Pancreas (tissue), 10 donors: ENCODE measurements around the gene USPL1. TPM values are rescaled to one million over a fixed set of nuclear protein-coding genes. Genes with fewer than 3 reads are reported as not detected.

Experiments
- ATAC-seq, 4 donors: fragments of 200-7000 bp; cut with Tn5 transposase; one replicate each; pipeline versions ENCODE4 v1.8.0 to v1.9.1; 2020; ENCODE audit warnings: mild to moderate bottlenecking in 4 of 4, moderate library complexity in 4 of 4
- DNase-seq, 6 donors: peaks; one replicate each; pipeline ENCODE4 v3.0.0-alpha.2; 2020
- FAIRE-seq: peaks from 2 replicates; lab custom pipeline; 2012; peaks lifted over from hg19 to GRCh38; lab: Jason Lieb, UNC
- H3K27ac ChIP-seq, 4 donors: fragments of 200-600 bp; sonication (generic); 1 replicate in 3 of 4; 2 replicates in 1 of 4; pipeline versions ENCODE4 v1.5.0 to v1.8.0; 2020
- H3K27me3 ChIP-seq, 4 donors: fragments of 200-600 bp; one replicate each; pipeline ENCODE4 v1.8.0; 2021
- H3K36me3 ChIP-seq, 3 donors: fragments of 200-600 bp; sonication (generic) in 1 of 3; one replicate each; pipeline versions ENCODE4 v1.5.0 to v1.8.0; 2020 to 2021
- H3K4me1 ChIP-seq, 3 donors: fragments of 200-600 bp; one replicate each; pipeline ENCODE4 v1.8.0; 2021
- H3K4me3 ChIP-seq, 4 donors: fragments of 200-600 bp; sonication (generic) in 2 of 4; one replicate each; pipeline versions ENCODE4 v1.5.0 to v1.8.0; 2020 to 2021
- H3K9me3 ChIP-seq, 4 donors: fragments of 200-600 bp; one replicate each; pipeline ENCODE4 v1.8.0; 2021
- WGBS, 2 donors: extraction: QIAGEN DNeasy Blood & Tissue Kit; methylation state at CpG; one replicate each; pipeline ENCODE4 v1.1.7; 2013; 5-methylcytosine and 5-hydroxymethylcytosine counted together
- intact Hi-C, 3 donors: fragments of 100-400 bp; cut with DNase I; formaldehyde crosslinking; loops; one replicate each; pipeline versions ENCODE4 v1.11.1 to v1.14.2; 2022
- polyA plus RNA-seq, 2 donors: library from polyadenylated mRNA; stranded (reverse); fragments of 200-250 nt; gene quantifications; one replicate each; pipeline ENCODE4 v1.2.3, GENCODE V29; 2013
- total RNA-seq, 6 donors: library from RNA; stranded (reverse); fragmentation: NEBNext Ultra II Directional in 4 of 6; extraction: Animal tissue kit (Norgen Biotek cat#: 25700) in 4 of 6; gene quantifications; one replicate each; pipeline versions ENCODE4 v1.2.1 to v1.2.4, GENCODE V29; 2021 to 2023
- TF ChIP-seq, protein P1 (sequence below), 4 donors: fragments of 200-600 bp; sonication (generic) in 3 of 4; IDR thresholded peaks; one replicate each; pipeline versions ENCODE4 v1.5.0 to v1.8.0; 2021; ENCODE audit warnings: antibody characterized with exemption in 4 of 4
- donor health status: healthy with polysubstance abuse.
- donor health status: DM: no; HTN: no; CAD: no; lungs with moderate emphysema.
- donor health status: DM: no; HTN: no; CAD: no.
- donor health status: control.
- donor health status: control.
- donor health status: Bipolar disorder and iron deficiency.
- donor health status: DM: yes; HTN: yes; CAD: no.
- donor health status: DM: no; HTN: no; CAD: no.
- donor health status: DM: no; HTN: no; CAD: no.
- donor health status: DM: yes; HTN: yes; CAD: no.

Gene USPL1
- total and polyA plus RNA-seq, 8 donors = 3.5 to 13.1 (median 7.8) TPM

DNA sequence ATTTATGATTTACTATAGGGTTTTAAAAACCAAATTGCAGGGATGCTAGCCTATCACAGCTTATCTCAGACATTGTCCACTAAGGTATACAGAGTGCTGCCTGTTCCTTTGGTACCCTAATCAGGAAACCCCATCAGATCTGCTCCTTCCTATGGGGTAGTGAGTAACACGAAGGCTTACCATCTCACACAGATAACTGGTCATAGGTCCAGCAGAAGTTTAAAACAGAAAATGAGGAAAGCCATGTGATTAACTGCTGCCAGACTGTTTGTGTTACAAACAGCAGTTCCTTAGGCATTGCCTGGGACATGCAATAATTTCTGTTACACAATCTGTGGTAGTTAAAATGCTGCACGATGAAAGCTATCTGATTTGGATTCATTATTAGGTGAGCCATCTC is 64.1 kb downstream of the USPL1 start:
- 41 to 57% methylated on average over 2 of the region's 2 CpGs for WGBS, 2 donors
- H3K27ac ChIP-seq = no peak overlapping the region

DNA sequence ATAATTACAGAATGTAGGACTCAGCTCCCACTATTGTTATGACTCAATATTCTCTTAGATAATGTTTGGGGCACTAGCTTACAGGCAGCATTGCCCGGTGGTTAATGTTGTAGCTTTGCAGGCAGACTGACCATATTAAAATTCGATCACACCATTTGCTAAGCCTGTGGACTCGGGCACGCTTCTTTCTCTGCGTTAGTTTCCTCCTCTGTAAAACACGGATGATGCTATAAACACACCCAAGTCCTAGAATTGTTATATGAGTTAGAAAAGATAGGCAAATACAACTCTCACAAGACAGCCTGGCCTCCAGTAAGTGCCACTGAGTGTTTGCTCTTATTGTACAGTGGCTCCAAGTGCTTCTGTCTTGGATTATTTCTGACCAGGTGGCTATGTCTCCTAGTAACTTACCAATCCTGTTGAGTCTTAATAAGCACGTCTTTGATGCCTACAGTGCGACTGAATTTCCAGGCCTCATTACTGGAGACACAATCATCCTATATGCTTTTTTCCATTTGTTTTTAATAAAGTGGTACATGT is 67.7 kb downstream of the USPL1 start:
- H3K27ac ChIP-seq = no peak overlapping the region
- no peaks in the 10 kb centered on the region for H3K4me1 ChIP-seq
- no peaks in the 10 kb centered on the region for H3K36me3 ChIP-seq
- WGBS, 2 donors = 72 to 75% methylated on average over 8 of the region's 8 CpGs
- no peak overlapping the region for H3K4me3 ChIP-seq
- no peaks in the 10 kb centered on the region for H3K27me3 ChIP-seq
- no peak for FAIRE-seq
- H3K9me3 ChIP-seq = no peaks in the 10 kb centered on the region
- TF ChIP-seq, protein P1, sequence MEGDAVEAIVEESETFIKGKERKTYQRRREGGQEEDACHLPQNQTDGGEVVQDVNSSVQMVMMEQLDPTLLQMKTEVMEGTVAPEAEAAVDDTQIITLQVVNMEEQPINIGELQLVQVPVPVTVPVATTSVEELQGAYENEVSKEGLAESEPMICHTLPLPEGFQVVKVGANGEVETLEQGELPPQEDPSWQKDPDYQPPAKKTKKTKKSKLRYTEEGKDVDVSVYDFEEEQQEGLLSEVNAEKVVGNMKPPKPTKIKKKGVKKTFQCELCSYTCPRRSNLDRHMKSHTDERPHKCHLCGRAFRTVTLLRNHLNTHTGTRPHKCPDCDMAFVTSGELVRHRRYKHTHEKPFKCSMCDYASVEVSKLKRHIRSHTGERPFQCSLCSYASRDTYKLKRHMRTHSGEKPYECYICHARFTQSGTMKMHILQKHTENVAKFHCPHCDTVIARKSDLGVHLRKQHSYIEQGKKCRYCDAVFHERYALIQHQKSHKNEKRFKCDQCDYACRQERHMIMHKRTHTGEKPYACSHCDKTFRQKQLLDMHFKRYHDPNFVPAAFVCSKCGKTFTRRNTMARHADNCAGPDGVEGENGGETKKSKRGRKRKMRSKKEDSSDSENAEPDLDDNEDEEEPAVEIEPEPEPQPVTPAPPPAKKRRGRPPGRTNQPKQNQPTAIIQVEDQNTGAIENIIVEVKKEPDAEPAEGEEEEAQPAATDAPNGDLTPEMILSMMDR (IDR thresholded peaks at IDR 0.05) = no peak
- intact Hi-C loops = loop anchor here in 1 of 3 donors (10.0 kb wide), 1 partner anchor 109 kb away; no protein-coding TSS in a partner anchor
- no peak for DNase-seq
- no peak for ATAC-seq

More for the DNA sequence above, 64.1 kb downstream of the USPL1 start:
- peak in 3 of 4 donors; percentile 22 to 58 (median 52) for ATAC-seq
- DNase-seq = no peak
- H3K27me3 ChIP-seq = no peaks in the 10 kb centered on the region
- H3K4me1 ChIP-seq = no peaks in the 10 kb centered on the region
- no peak overlapping the region for H3K4me3 ChIP-seq
- no peak for FAIRE-seq
- no peaks in the 10 kb centered on the region for H3K9me3 ChIP-seq
- TF ChIP-seq, protein P1 (IDR thresholded peaks at IDR 0.05) = no peak
- no peaks in the 10 kb centered on the region for H3K36me3 ChIP-seq
- intact Hi-C loops = loop anchor here in 1 of 3 donors (10.0 kb wide), 1 partner anchor 113 kb away; no protein-coding TSS in a partner anchor

DNA sequence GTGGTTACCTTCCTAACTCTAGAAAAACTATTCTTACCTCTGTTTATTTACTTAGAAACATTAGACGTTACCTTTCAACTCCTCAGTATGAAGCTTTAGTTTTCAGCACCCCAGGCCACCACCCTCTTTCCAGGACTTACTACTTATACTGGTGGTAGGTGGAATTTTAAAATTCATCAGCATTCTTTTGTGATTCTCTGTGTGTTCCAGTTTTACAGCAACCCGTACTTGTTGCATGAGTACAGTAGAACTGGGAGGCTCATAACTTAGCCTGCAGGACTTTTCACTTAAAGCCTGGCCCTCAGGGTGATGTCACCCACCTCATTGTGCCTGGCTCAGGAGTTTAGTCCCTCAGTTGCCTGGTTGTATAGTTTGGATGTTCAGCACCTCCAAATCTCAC is 68.3 kb downstream of the USPL1 start:
- H3K4me1 ChIP-seq = no peaks in the 10 kb centered on the region
- ATAC-seq (no peak), FAIRE-seq (no peak), DNase-seq (no peak)
- TF ChIP-seq, protein P1 (IDR thresholded peaks at IDR 0.05) = no peak
- no peaks in the 10 kb centered on the region for H3K9me3 ChIP-seq
- intact Hi-C loops = loop anchor here in 1 of 3 donors (10.0 kb wide), 1 partner anchor 109 kb away; no protein-coding TSS in a partner anchor
- H3K4me3 ChIP-seq = no peak overlapping the region
- no peaks in the 10 kb centered on the region for H3K36me3 ChIP-seq
- no peak overlapping the region for H3K27ac ChIP-seq
- 71 to 79% methylated on average over 2 of the region's 2 CpGs for WGBS, 2 donors
- H3K27me3 ChIP-seq = no peaks in the 10 kb centered on the region

DNA sequence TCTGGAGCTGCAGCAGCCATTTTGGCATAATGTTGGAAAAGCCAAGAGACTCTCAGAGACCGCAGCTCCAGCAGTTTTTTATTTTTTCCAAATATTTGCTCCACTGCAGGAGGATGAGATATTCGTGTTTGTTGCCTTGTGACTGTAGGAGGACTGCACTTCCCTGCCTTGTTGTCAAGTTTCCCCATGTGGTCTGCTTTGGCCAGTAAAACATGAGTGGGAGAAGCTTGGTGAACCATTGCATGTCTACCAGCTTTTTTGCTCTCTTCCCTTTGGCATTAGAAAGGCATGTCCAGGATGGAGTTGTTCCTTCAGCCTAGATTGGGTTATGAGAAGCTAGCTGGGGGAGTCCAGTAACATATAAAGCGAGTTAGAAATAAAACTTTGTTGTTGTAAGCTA is 69.9 kb downstream of the USPL1 start:
- WGBS, 2 donors = 69 to 81% methylated on average over 3 of the region's 3 CpGs
- TF ChIP-seq, protein P1 (IDR thresholded peaks at IDR 0.05) = no peak
- Histone ChIP-seq H3K9me3 (no peaks in the 10 kb centered on the region), H3K27ac (no peak overlapping the region), H3K27me3 (no peaks in the 10 kb centered on the region), H3K36me3 (no peaks in the 10 kb centered on the region), H3K4me1 (no peaks in the 10 kb centered on the region), H3K4me3 (no peak overlapping the region)
- no peak for ATAC-seq
- no peak for DNase-seq
- no peak for FAIRE-seq
- intact Hi-C loops = loop anchor here in 1 of 3 donors (10.0 kb wide), 1 partner anchor 107 kb away; no protein-coding TSS in a partner anchor

DNA sequence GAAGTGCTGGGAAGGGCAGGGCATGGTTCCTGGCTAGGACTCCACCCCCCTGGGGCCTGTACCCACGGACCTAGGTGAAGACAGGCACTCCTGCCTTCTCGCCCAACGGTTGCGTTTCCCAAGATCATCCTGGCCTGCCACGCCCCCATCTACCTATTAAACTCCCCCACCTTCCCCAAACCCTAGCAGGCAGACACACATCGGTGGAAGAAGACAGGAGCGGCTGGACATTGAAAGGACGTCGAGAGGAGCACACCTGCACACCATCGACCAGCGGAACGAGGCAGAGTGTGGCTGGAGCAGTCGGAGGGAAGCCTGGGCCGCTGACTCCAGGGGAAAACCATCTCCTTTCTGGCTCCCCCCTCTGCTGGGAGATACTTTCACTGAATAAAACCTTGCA is 72.0 kb downstream of the USPL1 start:
- ATAC-seq = no peak
- H3K36me3 ChIP-seq = no peaks in the 10 kb centered on the region
- intact Hi-C loops = loop anchor here in 1 of 3 donors (10.0 kb wide), 1 partner anchor 105 kb away; no protein-coding TSS in a partner anchor
- H3K27me3 ChIP-seq = no peaks in the 10 kb centered on the region
- TF ChIP-seq, protein P1 (IDR thresholded peaks at IDR 0.05) = no peak
- no peaks in the 10 kb centered on the region for H3K9me3 ChIP-seq
- H3K4me3 ChIP-seq = no peak overlapping the region
- DNase-seq = no peak
- FAIRE-seq = no peak
- WGBS, 2 donors = 83 to 86% methylated on average over 14 of the region's 14 CpGs
- no peak overlapping the region for H3K27ac ChIP-seq
- no peaks in the 10 kb centered on the region for H3K4me1 ChIP-seq
